GM21786 (cell line): ENCODE measurements around the gene NKAP.
"Not testable (repeated sequence)": the region's sequence is repeated elsewhere in the genome, so short reads cannot be mapped to it uniquely, and the experiment has no call there.

ENCODE experiments used
- ATAC-seq: cut with Tn5 transposase; IDR thresholded peaks from one replicate; pipeline ENCODE4 v1.9.1; 2021; ENCODE audit not compliant: unreplicated experiment

NKAP gene

GRCh38 chrX:119941336-119941735 is 2.2 kb downstream of the NKAP start:
- ATAC-seq, result no peak

GRCh38 chrX:119935215-119935874 is 8.2 kb downstream of the NKAP start:
- ATAC-seq, result no peak

GRCh38 chrX:119922391-119922790 is 21.2 kb downstream of the NKAP start:
- ATAC-seq, result not testable (repeated sequence)

- no peak for ATAC-seq
Observed at GRCh38 chrX:119919835-119920585, 23.5 kb downstream of the NKAP start.

GRCh38 chrX:119917877-119918276 is 25.7 kb downstream of the NKAP start:
- no peak for ATAC-seq

- no peak for ATAC-seq
Observed at GRCh38 chrX:119916310-119916709, 27.2 kb downstream of the NKAP start.

GRCh38 chrX:119900976-119901375 is 42.6 kb downstream of the NKAP start:
- no peak for ATAC-seq

GRCh38 chrX:119899125-119899524 is 44.4 kb downstream of the NKAP start:
- no peak for ATAC-seq

- no peak for ATAC-seq
Observed at GRCh38 chrX:119895843-119896326, 47.7 kb downstream of the NKAP start, which contains the start of gene AKAP14. Gene AKAP14 (plus strand): TSS chrX:119895893. CDS start chrX:119903224, 7,331 bp downstream.

GRCh38 chrX:119891961-119892692 is 51.4 kb downstream of the NKAP start:
- ATAC-seq, result not testable (repeated sequence)

GRCh38 chrX:119890626-119891025 is 52.9 kb downstream of the NKAP start:
- ATAC-seq, result not testable (repeated sequence)

- ATAC-seq, result peak; percentile 90
Observed at GRCh38 chrX:119887721-119888425, 55.7 kb downstream of the NKAP start.

- ATAC-seq, result no peak
Observed at GRCh38 chrX:119885554-119886428, 57.8 kb downstream of the NKAP start.

GRCh38 chrX:119880552-119881437 is 62.8 kb downstream of the NKAP start:
- ATAC-seq, result peak; percentile 87

GRCh38 chrX:119880076-119880475 is 63.5 kb downstream of the NKAP start:
- ATAC-seq, result no peak

GRCh38 chrX:119878740-119879139 is 64.8 kb downstream of the NKAP start:
- no peak for ATAC-seq

- ATAC-seq, result peak; percentile 86
Observed at GRCh38 chrX:119871599-119872395, 71.8 kb downstream of the NKAP start, which contains the start of the genes NDUFA1 and RNF113A. Gene NDUFA1 (plus strand): TSS chrX:119871832. CDS start chrX:119871912, 80 bp downstream. Gene RNF113A (minus strand): TSS chrX:119871733. CDS start chrX:119871613, 120 bp downstream.

- peak; percentile 25 for ATAC-seq
Observed at GRCh38 chrX:119871245-119871598, 72.3 kb downstream of the NKAP start.
